H1 (cell line): Measurements from ENCODE around the gene CDNF. TPM values are rescaled to one million over a fixed set of nuclear protein-coding genes. Genes with fewer than 3 reads are reported as not detected.
"Not testable (repeated sequence)": the region's sequence is repeated elsewhere in the genome, so short reads cannot be mapped to it uniquely, and the experiment has no call there.

Experiments
- CTCF ChIA-PET: fragments of 300-600 bp; sonication (Branson Sonifier 250); formaldehyde crosslinking; loops from one replicate; lab custom pipeline; 2021; ENCODE audit not compliant: partially characterized antibody; lab: Charles Lee
- POLR2A ChIA-PET: fragments of 300-600 bp; sonication (Branson Sonifier 250); formaldehyde crosslinking; loops from one replicate; lab custom pipeline; 2021; ENCODE audit warnings: inconsistent platforms; ENCODE audit not compliant: partially characterized antibody; lab: Charles Lee
- DNase-seq, 2 experiments: peaks; one replicate each; pipeline versions ENCODE4 v3.0.0 to v3.0.0-alpha.2; 2010 to 2022; ENCODE audit warnings: low spot score in 2 of 2, low read depth in 1 of 2, mixed read lengths in 1 of 2
- FAIRE-seq: peaks from 2 replicates; lab custom pipeline; 2011; peaks lifted over from hg19 to GRCh38; lab: Jason Lieb, UNC
- H2AFZ ChIP-seq: 2 replicates; pipeline ENCODE4 v1.8.1; 2012; ENCODE audit warnings: low read length, inconsistent platforms
- H2AK5ac ChIP-seq: 2 replicates; pipeline ENCODE4 v1.6.1; 2013; ENCODE audit warnings: low read depth, low read length
- H2BK120ac ChIP-seq: replicated peaks from 2 replicates; pipeline ENCODE3; 2013; ENCODE audit warnings: low read depth, low read length, inconsistent platforms
- H2BK12ac ChIP-seq: 2 replicates; pipeline ENCODE4 v1.6.1; 2013; ENCODE audit warnings: low read depth, low read length
- H2BK15ac ChIP-seq: 2 replicates; pipeline ENCODE4 v1.6.1; 2013; ENCODE audit warnings: low read length
- H2BK20ac ChIP-seq: 2 replicates; pipeline ENCODE4 v1.6.1; 2013; ENCODE audit warnings: low read length
- H2BK5ac ChIP-seq: 2 replicates; pipeline ENCODE4 v1.6.1; 2013; ENCODE audit warnings: low read depth, low read length
- H3K14ac ChIP-seq: 2 replicates; pipeline ENCODE4 v1.6.1; 2013; ENCODE audit warnings: inconsistent platforms; ENCODE audit not compliant: insufficient read length
- H3K18ac ChIP-seq: 2 replicates; pipeline ENCODE4 v1.6.1; 2013; ENCODE audit warnings: low read length; ENCODE audit errors: extremely low read depth
- H3K23ac ChIP-seq: 2 replicates; pipeline ENCODE4 v1.6.1; 2013; ENCODE audit warnings: inconsistent platforms; ENCODE audit not compliant: insufficient read length
- H3K23me2 ChIP-seq: 2 replicates; pipeline ENCODE4 v1.6.1; 2013; ENCODE audit warnings: low read depth, low read length
- H3K27ac ChIP-seq: 2 replicates; pipeline ENCODE4 v1.6.1; 2011; ENCODE audit warnings: low read depth, low read length, inconsistent platforms
- H3K27me3 ChIP-seq, 4 experiments: replicated peaks in 1 of 4; 1 replicate in 1 of 4; 2 replicates in 3 of 4; pipeline versions ENCODE4 v1.6.1 to v1.8.1; 2011 to 2013; ENCODE audit warnings: low read length in 3 of 4, mild to moderate bottlenecking in 3 of 4, inconsistent platforms in 2 of 4, mixed read lengths in 2 of 4, moderate library complexity in 1 of 4; ENCODE audit not compliant: control insufficient read depth in 3 of 4, insufficient read depth in 3 of 4; ENCODE audit errors: extremely low read depth in 1 of 4
- H3K36me3 ChIP-seq, 4 experiments: 2 replicates each; pipeline versions ENCODE4 v1.6.1 to v1.8.1; 2011 to 2013; ENCODE audit warnings: mild to moderate bottlenecking in 4 of 4, low read length in 3 of 4, moderate library complexity in 2 of 4, control low read depth in 1 of 4, inconsistent platforms in 1 of 4; ENCODE audit not compliant: insufficient read depth in 4 of 4, control insufficient read depth in 2 of 4
- H3K4ac ChIP-seq: replicated peaks from 2 replicates; pipeline ENCODE3; 2013; ENCODE audit warnings: low read length, low read depth, mixed read lengths, inconsistent platforms; ENCODE audit not compliant: insufficient read length
- H3K4me1 ChIP-seq, 4 experiments: replicated peaks in 1 of 4; 1 replicate in 1 of 4; 2 replicates in 3 of 4; pipeline versions ENCODE4 v1.6.1 to v1.8.1; 2011 to 2013; ENCODE audit warnings: low read length in 3 of 4, inconsistent platforms in 2 of 4, mixed read lengths in 1 of 4; ENCODE audit not compliant: insufficient read depth in 4 of 4, control insufficient read depth in 3 of 4
- H3K4me2 ChIP-seq, 2 experiments: 2 replicates each; pipeline versions ENCODE4 v1.6.1 to v1.8.1; 2011 to 2013; ENCODE audit warnings: low read depth in 2 of 2, low read length in 2 of 2, control low read depth in 1 of 2, inconsistent platforms in 1 of 2, mild to moderate bottlenecking in 1 of 2; ENCODE audit not compliant: insufficient read depth in 1 of 2
- H3K4me3 ChIP-seq, 4 experiments: fragments of 200-600, 300-600 bp in 1 of 4; sonication (generic), shearing (Covaris generic), sonication (Bioruptor Twin) in 1 of 4; 2 replicates each; pipeline versions ENCODE4 v1.5.1 to v1.8.1; 2011 to 2016; ENCODE audit warnings: low read length in 4 of 4, low read depth in 3 of 4, control low read depth in 2 of 4, inconsistent platforms in 2 of 4, mild to moderate bottlenecking in 2 of 4, mixed read lengths in 1 of 4, moderate library complexity in 1 of 4; ENCODE audit not compliant: insufficient read depth in 2 of 4; ENCODE audit errors: extremely low read depth in 1 of 4
- H3K56ac ChIP-seq: replicated peaks from 2 replicates; pipeline ENCODE3; 2013; ENCODE audit warnings: low read depth, mild to moderate bottlenecking, mixed read lengths, low read length, inconsistent platforms; ENCODE audit not compliant: insufficient read length
- H3K79me1 ChIP-seq: 2 replicates; pipeline ENCODE4 v1.6.1; 2013; ENCODE audit warnings: low read depth, low read length, control low read depth
- H3K79me2 ChIP-seq, 2 experiments: 2 replicates each; pipeline versions ENCODE4 v1.6.1 to v1.8.1; 2012 to 2013; ENCODE audit warnings: low read length in 2 of 2, mild to moderate bottlenecking in 2 of 2, inconsistent platforms in 1 of 2; ENCODE audit not compliant: insufficient read depth in 2 of 2, control insufficient read depth in 1 of 2
- H3K9ac ChIP-seq, 4 experiments: replicated peaks in 1 of 4; 1 replicate in 1 of 4; 2 replicates in 3 of 4; pipeline versions ENCODE4 v1.6.1 to v1.8.1; 2011 to 2013; ENCODE audit warnings: low read depth in 3 of 4, low read length in 3 of 4, control low read depth in 2 of 4, mild to moderate bottlenecking in 2 of 4, moderate library complexity in 2 of 4, inconsistent platforms in 1 of 4; ENCODE audit errors: extremely low read depth in 1 of 4
- H3K9me3 ChIP-seq, 2 experiments: 2 replicates each; pipeline versions ENCODE4 v1.6.1 to v1.8.1; 2012 to 2013; ENCODE audit warnings: mild to moderate bottlenecking in 2 of 2, moderate library complexity in 2 of 2, control low read depth in 1 of 2, inconsistent platforms in 1 of 2, low read depth in 1 of 2, low read length in 1 of 2, mixed read lengths in 1 of 2; ENCODE audit not compliant: insufficient read depth in 2 of 2
- H4K20me1 ChIP-seq, 2 experiments: replicated peaks in 1 of 2; 2 replicates each; pipeline versions ENCODE3 to v1.8.1; 2011 to 2013; ENCODE audit warnings: inconsistent platforms in 2 of 2, low read length in 2 of 2, mild to moderate bottlenecking in 1 of 2; ENCODE audit not compliant: insufficient read depth in 2 of 2, control insufficient read depth in 1 of 2
- H4K5ac ChIP-seq: 2 replicates; pipeline ENCODE4 v1.6.1; 2013; ENCODE audit warnings: low read length, low read depth, mixed read lengths, inconsistent platforms; ENCODE audit not compliant: insufficient read length
- H4K8ac ChIP-seq: 2 replicates; pipeline ENCODE4 v1.8.0; 2013; ENCODE audit warnings: mild to moderate bottlenecking, moderate library complexity, low read length, inconsistent platforms; ENCODE audit not compliant: insufficient read depth; ENCODE audit errors: extremely low read depth
- H4K91ac ChIP-seq: replicated peaks from 2 replicates; pipeline ENCODE3; 2013; ENCODE audit warnings: low read length, mixed read lengths, inconsistent platforms; ENCODE audit not compliant: insufficient read length
- WGBS, 2 experiments: shearing (Covaris generic) in 1 of 2; methylation state at CpG; one replicate each; pipeline versions ENCODE4 v1.1.6 to v1.1.7; 2013 to 2015; ENCODE audit warnings: low lambda C conversion rate in 2 of 2, mixed read lengths in 2 of 2, inconsistent platforms in 1 of 2, low coverage in 1 of 2, missing lambda C conversion rate in 1 of 2; ENCODE audit not compliant: insufficient replicate concordance in 2 of 2, insufficient coverage in 1 of 2, insufficient read length in 1 of 2; ENCODE audit errors: extremely low coverage in 1 of 2, missing lambda C conversion rate in 1 of 2; 5-methylcytosine and 5-hydroxymethylcytosine counted together
- polyA plus RNA-seq, 7 experiments: library from polyadenylated mRNA; depleted of rRNA in 3 of 7; stranded (reverse) in 5 of 7; unstranded in 2 of 7; fragments of >200 nt in 5 of 7; fragments of 200-250 nt in 2 of 7; gene quantifications; 1 replicate in 5 of 7; 2 replicates in 1 of 7; 4 replicates in 1 of 7; pipeline versions ENCODE4 v1.2.1 to v1.2.3, GENCODE V29; 2011 to 2013; ENCODE audit warnings: missing spikeins in 2 of 7, mixed read lengths in 2 of 7
- total RNA-seq: library from RNA; stranded (reverse); fragmentation: NEBNext Ultra II Directional; extraction: Animal tissue kit (Norgen Biotek cat#: 25700); gene quantifications from 2 replicates; pipeline ENCODE4 v1.2.1, GENCODE V29; 2021

Gene CDNF
- total and polyA plus RNA-seq, 2 of the 8 experiments (the other 6 are each of a cell fraction or from before 2014, with no cell fraction given) = 0.32 to 0.67 TPM

- H3K27ac ChIP-seq, H3K79me2 ChIP-seq, CTCF ChIA-PET, H3K56ac ChIP-seq, H4K5ac ChIP-seq, H3K4ac ChIP-seq, H2AK5ac ChIP-seq, H2BK120ac ChIP-seq, H3K9me3 ChIP-seq, H3K18ac ChIP-seq, H4K91ac ChIP-seq, H3K23me2 ChIP-seq, H4K20me1 ChIP-seq, H2AFZ ChIP-seq, FAIRE-seq, H4K8ac ChIP-seq, H2BK20ac ChIP-seq, H3K4me1 ChIP-seq, POLR2A ChIA-PET, H3K4me2 ChIP-seq, H3K23ac ChIP-seq, H3K14ac ChIP-seq, H2BK5ac ChIP-seq, H3K79me1 ChIP-seq, H2BK12ac ChIP-seq, H3K4me3 ChIP-seq, DNase-seq, H3K27me3 ChIP-seq, H2BK15ac ChIP-seq, H3K9ac ChIP-seq: not testable (repeated sequence)
- 70% methylated on average over 2 of the region's 3 CpGs; no CpG with 5 or more reads in 1 of the 2 experiments for WGBS, 2 experiments
- peaks cover 0 to 34% (median 20%) of the 10 kb centered on the region in 4 experiments; a peak in 6 of 8 replicates for H3K36me3 ChIP-seq
Observed at GRCh38 chr10:14864871-14865270, 27.0 kb upstream of the CDNF start.

- H3K9ac ChIP-seq, DNase-seq, H3K79me1 ChIP-seq, H3K4me2 ChIP-seq, H3K27me3 ChIP-seq, H3K4me1 ChIP-seq, FAIRE-seq, H3K14ac ChIP-seq, H4K91ac ChIP-seq, H3K79me2 ChIP-seq, H2BK20ac ChIP-seq, H3K4ac ChIP-seq, H3K9me3 ChIP-seq, H2AFZ ChIP-seq, H3K18ac ChIP-seq, H2AK5ac ChIP-seq, H3K23me2 ChIP-seq, H2BK5ac ChIP-seq, H4K5ac ChIP-seq, H4K8ac ChIP-seq, H2BK15ac ChIP-seq, H3K23ac ChIP-seq, H4K20me1 ChIP-seq, CTCF ChIA-PET, H2BK12ac ChIP-seq, H3K27ac ChIP-seq, H2BK120ac ChIP-seq, H3K56ac ChIP-seq, H3K4me3 ChIP-seq: not testable (repeated sequence)
- POLR2A ChIA-PET = interaction anchor here (1.4 kb wide), 1 partner anchor 14 kb away, joined by 4 read pairs; the partner anchor contains the start of gene SUV39H2
- H3K36me3 ChIP-seq = peaks cover 0 to 30% (median 18%) of the 10 kb centered on the region in 4 experiments; a peak in 6 of 8 replicates
- 90% methylated on average over 4 of the region's 6 CpGs; no CpG with 5 or more reads in 1 of the 2 experiments for WGBS, 2 experiments
Observed at GRCh38 chr10:14864466-14864865, 26.6 kb upstream of the CDNF start.
